ENCODE data around the gene SKA1.
"Not testable (repeated sequence)": the region's sequence is repeated elsewhere in the genome, so short reads cannot be mapped to it uniquely, and the experiment has no call there.

SKA1 gene

GRCh38 chr18:50429207-50429948, 54.5 kb downstream of the SKA1 start:
- DNase-seq (ENCODE audit: low read depth in 2 of 2), result no peak

- DNase-seq (ENCODE audit: low read depth in 2 of 2), result no peak
Measured at GRCh38 chr18:50432915-50433314, 58.1 kb downstream of the SKA1 start.

- not testable (repeated sequence) for DNase-seq (ENCODE audit: low read depth in 2 of 2)
Measured at GRCh38 chr18:50436742-50437141, 61.9 kb downstream of the SKA1 start.

- DNase-seq (ENCODE audit: low read depth in 2 of 2), result no peak
Measured at GRCh38 chr18:50439460-50440015, 64.7 kb downstream of the SKA1 start.

GRCh38 chr18:50441016-50441415, 66.2 kb downstream of the SKA1 start:
- DNase-seq (ENCODE audit: low read depth in 2 of 2), result no peak

GRCh38 chr18:50441501-50441900, 66.7 kb downstream of the SKA1 start:
- DNase-seq (ENCODE audit: low read depth in 2 of 2), result no peak
